ENCODE measurements around the gene PLPP7. TPM values are rescaled to one million over a fixed set of nuclear protein-coding genes. Genes with fewer than 3 reads are reported as not detected.

PLPP7 gene
- total RNA-seq, 1 donor from 2014 or later = 11.8 TPM

DNA sequence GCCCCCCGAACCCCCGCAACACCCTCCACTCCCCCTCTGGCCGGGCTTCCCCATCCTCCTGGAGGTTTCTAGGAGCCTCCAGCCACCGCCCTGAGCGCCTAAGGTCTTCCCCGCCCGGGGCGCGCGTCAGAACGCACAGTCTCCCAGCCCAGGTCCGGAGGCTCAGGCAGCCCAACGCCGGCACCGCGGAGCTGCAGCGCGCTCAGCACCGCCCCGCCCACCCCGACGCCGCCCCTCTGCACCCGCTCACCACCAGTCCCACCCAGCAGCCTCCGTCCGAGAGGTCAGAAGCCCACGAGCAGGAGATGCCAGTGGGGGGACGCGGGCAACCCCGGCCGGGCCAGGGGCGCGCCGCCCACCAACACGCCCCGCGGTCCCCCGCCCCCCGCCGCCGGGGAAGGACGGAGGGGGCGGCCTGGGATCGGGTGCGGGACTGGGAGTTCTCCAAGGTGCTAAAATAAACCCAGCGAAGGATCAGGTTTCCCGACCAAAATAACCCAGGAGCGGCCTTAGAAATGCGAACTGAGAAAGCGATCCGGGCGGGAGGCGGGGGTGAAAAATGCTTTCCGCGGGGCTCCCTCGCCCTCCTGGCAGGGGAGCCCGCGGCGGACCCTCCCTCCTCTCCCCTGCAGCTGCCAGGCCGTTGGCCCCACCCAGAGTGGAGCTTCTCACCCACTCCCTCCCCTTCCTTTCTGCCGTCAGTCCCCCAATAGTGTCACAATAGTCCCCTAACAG, 6.7 kb upstream of the PLPP7 start:
- Histone ChIP-seq H3K4me3 (peak overlapping the region; percentile 8 to 9), H3K9me3 (no peaks in the 10 kb centered on the region), H3K27me3 (no peaks in the 10 kb centered on the region), H3K27ac (no peak overlapping the region), H3K4me1 (peaks cover 10% of the 10 kb centered on the region), H3K36me3 (no peaks in the 10 kb centered on the region)
- intact Hi-C loops (cut with DNase I) = no loop called here
- TF ChIP-seq POLR2A (IDR thresholded peaks at IDR 0.05) (no peak), POLR2AphosphoS5 (IDR thresholded peaks at IDR 0.05; ENCODE audit: insufficient read depth in 1 of 2, low read depth in 1 of 2) (no peak)
- TF ChIP-seq, protein P1, sequence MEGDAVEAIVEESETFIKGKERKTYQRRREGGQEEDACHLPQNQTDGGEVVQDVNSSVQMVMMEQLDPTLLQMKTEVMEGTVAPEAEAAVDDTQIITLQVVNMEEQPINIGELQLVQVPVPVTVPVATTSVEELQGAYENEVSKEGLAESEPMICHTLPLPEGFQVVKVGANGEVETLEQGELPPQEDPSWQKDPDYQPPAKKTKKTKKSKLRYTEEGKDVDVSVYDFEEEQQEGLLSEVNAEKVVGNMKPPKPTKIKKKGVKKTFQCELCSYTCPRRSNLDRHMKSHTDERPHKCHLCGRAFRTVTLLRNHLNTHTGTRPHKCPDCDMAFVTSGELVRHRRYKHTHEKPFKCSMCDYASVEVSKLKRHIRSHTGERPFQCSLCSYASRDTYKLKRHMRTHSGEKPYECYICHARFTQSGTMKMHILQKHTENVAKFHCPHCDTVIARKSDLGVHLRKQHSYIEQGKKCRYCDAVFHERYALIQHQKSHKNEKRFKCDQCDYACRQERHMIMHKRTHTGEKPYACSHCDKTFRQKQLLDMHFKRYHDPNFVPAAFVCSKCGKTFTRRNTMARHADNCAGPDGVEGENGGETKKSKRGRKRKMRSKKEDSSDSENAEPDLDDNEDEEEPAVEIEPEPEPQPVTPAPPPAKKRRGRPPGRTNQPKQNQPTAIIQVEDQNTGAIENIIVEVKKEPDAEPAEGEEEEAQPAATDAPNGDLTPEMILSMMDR (IDR thresholded peaks at IDR 0.05) = no peak
- DNase-seq (ENCODE audit: extremely low spot score in 2 of 2) = no peak

DNA sequence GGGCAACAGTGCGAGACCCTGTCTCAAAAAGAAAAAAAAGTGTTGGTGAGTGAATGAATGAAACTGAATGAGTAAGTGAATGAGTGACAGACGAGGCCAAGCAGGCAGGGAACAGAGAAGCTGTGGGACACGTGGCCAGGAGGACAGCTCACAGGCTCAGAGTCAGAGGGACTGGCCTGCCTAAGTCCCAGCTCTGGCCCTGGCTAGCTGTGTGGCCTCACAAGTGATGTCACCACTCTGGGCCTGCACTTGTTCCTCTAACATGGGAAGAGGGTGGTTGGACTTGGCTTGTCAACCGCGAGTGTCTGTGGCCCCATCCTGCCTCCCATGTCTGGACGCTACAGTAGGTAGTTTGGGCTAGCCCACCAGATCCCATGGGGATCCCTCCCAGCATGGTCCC, 4.7 kb upstream of the PLPP7 start:
- Histone ChIP-seq H3K27ac (no peak overlapping the region), H3K4me3 (no peak overlapping the region), H3K36me3 (no peaks in the 10 kb centered on the region), H3K4me1 (peaks cover 10% of the 10 kb centered on the region), H3K27me3 (no peaks in the 10 kb centered on the region), H3K9me3 (no peaks in the 10 kb centered on the region)
- intact Hi-C loops (cut with DNase I) = no loop called here
- TF ChIP-seq, protein P1 (IDR thresholded peaks at IDR 0.05) = no peak
- TF ChIP-seq POLR2AphosphoS5 (IDR thresholded peaks at IDR 0.05; ENCODE audit: insufficient read depth in 1 of 2, low read depth in 1 of 2) = no peak
- no peak for TF ChIP-seq POLR2A (IDR thresholded peaks at IDR 0.05)
- no peak for DNase-seq (ENCODE audit: extremely low spot score in 2 of 2)

DNA sequence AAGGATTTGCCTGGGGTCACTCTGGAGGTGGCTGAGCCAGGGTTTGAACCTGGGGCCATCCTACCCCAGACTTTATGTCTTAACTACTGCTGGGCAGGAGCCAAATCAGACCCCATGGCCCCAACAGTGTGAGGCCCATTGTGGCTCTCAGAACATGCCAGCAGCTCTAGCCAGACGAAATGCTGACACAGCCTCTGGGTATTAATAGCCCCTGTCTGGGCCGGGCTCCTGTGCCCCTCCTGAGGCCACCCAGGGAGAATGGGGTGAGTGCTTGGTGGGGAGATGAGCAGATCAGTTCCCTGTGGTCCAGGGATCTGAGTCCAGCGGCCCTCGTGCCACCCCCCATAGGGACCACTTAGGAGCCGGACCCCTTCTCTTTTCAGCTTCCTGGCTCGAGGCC, 2.2 kb upstream of the PLPP7 start:
- no peak for TF ChIP-seq POLR2AphosphoS5 (IDR thresholded peaks at IDR 0.05; ENCODE audit: insufficient read depth in 1 of 2, low read depth in 1 of 2)
- TF ChIP-seq, protein P1 (IDR thresholded peaks at IDR 0.05) = no peak
- no peak for TF ChIP-seq POLR2A (IDR thresholded peaks at IDR 0.05)
- intact Hi-C loops (cut with DNase I) = no loop called here

DNA sequence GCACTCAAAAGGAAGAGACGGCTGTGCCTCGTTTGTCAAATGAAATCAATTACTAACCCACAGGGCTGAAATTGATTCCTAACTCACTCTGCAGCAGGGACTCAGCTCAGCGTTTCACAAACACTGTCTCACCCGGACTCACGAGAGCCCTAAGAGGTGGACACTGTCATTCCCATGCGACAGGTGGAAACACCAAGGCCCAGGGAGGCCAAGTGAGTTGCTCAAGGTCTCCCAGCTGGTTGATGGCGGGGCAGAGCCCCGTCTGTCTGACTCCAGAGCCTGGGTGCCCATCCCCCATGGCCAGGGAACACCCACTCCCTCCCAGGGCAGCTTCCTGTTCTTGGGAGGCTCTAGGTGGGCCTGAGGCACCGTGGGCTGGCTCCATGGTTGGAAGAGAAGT, 1.3 kb upstream of the PLPP7 start:
- Histone ChIP-seq H3K4me3 (no peak overlapping the region), H3K27ac (no peak overlapping the region), H3K4me1 (peaks cover 9% of the 10 kb centered on the region), H3K36me3 (no peaks in the 10 kb centered on the region), H3K9me3 (no peaks in the 10 kb centered on the region), H3K27me3 (no peaks in the 10 kb centered on the region)
- intact Hi-C loops (cut with DNase I) = no loop called here
- TF ChIP-seq POLR2AphosphoS5 (IDR thresholded peaks at IDR 0.05; ENCODE audit: insufficient read depth in 1 of 2, low read depth in 1 of 2) (no peak), POLR2A (IDR thresholded peaks at IDR 0.05) (no peak)
- TF ChIP-seq, protein P1 (IDR thresholded peaks at IDR 0.05) = no peak
- DNase-seq (ENCODE audit: extremely low spot score in 2 of 2) = no peak

More for the DNA sequence above, 2.2 kb upstream of the PLPP7 start:
- H3K36me3 ChIP-seq = no peaks in the 10 kb centered on the region
- H3K9me3 ChIP-seq = no peaks in the 10 kb centered on the region
- peaks cover 17% of the 10 kb centered on the region for H3K4me1 ChIP-seq
- no peak for DNase-seq (ENCODE audit: extremely low spot score in 2 of 2)
- H3K27me3 ChIP-seq = no peaks in the 10 kb centered on the region
- no peak overlapping the region for H3K4me3 ChIP-seq
- no peak overlapping the region for H3K27ac ChIP-seq

DNA sequence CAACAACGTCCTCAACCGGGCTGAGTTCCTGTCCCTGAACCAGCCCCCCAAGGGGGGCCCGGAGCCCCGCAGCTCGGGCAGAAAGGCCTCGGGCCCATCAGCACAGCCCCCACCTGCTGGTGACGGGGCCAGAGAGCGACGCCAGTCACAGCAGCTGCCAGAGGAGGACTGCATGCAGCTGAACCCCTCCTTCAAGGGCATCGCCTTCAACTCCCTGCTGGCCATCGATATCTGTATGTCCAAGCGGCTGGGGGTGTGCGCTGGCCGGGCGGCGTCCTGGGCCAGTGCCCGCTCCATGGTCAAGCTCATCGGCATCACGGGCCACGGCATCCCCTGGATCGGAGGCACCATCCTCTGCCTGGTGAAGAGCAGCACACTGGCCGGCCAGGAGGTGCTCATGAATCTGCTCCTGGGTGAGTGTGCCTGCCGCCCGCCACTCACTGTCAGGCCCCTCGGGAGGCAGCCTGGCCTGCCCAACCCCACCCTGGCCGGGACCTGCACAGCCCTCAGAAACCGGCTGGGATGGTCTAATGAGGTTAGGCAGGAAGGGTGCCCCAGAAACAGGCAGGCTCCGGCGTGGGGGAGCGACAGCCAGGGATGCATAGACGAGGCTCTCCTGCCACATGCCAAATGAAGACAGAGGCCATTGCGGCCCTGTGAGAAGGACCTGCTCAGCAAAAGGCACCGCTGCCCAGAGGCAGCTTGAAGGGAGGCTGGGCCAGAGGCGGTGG, 678 bp downstream of the PLPP7 start:
- DNase-seq (ENCODE audit: extremely low spot score in 2 of 2) = no peak
- Histone ChIP-seq H3K27ac (peak overlapping the region; percentile 60), H3K36me3 (no peaks in the 10 kb centered on the region), H3K9me3 (no peaks in the 10 kb centered on the region), H3K4me1 (peaks cover 9% of the 10 kb centered on the region), H3K4me3 (peak overlapping the region; percentile 43 to 53), H3K27me3 (no peaks in the 10 kb centered on the region)
- intact Hi-C loops (cut with DNase I) = no loop called here
- TF ChIP-seq, protein P1 (IDR thresholded peaks at IDR 0.05) = no peak
- TF ChIP-seq POLR2A (IDR thresholded peaks at IDR 0.05) = no peak
- no peak for TF ChIP-seq POLR2AphosphoS5 (IDR thresholded peaks at IDR 0.05; ENCODE audit: insufficient read depth in 1 of 2, low read depth in 1 of 2)
